GM18907 (cell line): ENCODE results near the gene G3BP2.
"Not testable (repeated sequence)": the region's sequence is repeated elsewhere in the genome, so short reads cannot be mapped to it uniquely, and the experiment has no call there.

Experiments used
- ATAC-seq: cut with Tn5 transposase; IDR thresholded peaks from one replicate; pipeline ENCODE4 v1.9.1; 2021; ENCODE audit warnings: mild to moderate bottlenecking, moderate library complexity; ENCODE audit not compliant: unreplicated experiment

Gene G3BP2

DNA sequence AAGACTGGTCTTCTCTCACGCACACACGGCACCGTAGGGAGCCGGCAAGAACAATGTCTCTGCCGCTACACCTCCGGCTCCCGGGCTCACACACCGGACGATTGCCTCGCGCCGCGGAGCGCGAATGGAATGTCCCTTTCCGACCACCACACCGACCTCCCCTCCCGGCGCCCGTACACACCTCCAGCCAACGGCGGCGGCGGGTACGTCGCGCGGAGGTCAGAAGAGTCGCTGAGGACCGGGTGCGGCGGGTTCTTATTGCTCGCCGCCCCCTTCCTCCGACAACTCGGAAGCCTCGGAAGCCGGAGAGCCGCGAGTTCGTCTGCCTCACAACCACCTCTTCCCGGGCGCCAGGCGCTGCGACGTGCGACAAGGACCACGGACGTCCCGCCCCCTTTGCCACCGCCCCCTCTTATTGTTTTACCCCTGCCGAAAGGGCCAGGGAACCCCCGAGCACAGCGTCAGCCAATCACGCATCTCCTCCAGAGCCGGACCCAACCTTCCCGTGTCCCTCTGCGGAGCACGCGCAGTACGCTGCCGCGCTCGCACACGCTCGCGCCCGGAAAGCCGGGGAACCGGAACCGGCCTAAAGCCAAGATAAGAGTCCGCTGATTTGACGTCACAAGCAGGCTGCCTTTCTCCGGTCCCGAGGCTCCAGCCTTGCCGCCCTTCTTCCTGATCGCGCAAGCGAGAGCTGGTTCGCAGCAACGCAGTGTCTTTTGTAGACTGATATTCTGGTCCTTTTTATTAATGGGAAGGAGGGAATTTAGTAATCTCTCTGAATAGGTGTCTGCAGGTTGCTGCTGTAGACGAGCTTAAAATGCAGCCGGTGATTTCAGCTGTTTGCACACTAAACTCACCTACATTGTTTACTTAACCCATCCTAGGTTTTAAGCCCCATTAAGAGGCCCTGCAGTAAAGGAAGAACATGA, at the start of gene G3BP2:
Gene G3BP2 (minus strand): TSS at position 385 of the 932 bp plus-strand sequence. CDS start 11,386 bp downstream, outside the sequence.
- ATAC-seq, result peak; percentile 92

DNA sequence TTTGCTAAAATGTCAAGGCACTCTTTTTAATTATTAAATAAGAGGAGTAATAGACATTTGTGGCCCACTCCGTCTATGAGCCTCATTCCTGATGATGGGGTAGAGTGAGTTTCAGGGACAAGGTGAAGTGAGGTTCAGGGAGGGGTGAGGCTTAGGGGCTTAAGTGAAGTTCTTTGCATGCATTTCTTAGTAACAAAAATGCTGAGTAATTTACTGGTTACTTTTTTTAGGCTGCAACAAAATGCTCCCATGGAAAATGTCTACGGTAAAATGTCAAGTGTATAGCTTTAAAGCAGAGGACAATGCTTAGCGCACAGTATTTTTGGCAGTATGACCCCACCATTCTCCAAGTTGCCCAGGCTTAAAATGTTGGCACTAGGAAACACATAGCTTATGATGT, 49.2 kb upstream of the G3BP2 start:
- ATAC-seq, result no peak

DNA sequence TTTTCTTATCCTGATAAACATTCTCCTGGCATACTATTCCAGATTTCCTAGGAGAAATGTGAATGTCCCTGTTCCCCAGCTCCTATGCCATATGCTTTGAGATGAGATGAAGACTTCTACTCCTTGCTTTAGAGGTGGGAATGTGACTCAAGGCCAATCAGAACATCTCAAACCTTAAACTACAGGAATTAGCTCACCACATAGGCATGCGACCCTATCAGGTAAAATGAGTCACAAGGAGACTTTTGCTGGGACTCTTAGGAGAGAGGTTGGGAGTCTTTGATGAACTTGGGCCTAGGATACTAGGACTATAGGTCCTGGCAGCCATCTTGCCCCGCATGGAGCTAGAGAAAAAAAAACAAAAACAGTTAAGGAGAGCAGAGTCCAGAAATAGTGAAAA, 45.3 kb upstream of the G3BP2 start:
- no peak for ATAC-seq

DNA sequence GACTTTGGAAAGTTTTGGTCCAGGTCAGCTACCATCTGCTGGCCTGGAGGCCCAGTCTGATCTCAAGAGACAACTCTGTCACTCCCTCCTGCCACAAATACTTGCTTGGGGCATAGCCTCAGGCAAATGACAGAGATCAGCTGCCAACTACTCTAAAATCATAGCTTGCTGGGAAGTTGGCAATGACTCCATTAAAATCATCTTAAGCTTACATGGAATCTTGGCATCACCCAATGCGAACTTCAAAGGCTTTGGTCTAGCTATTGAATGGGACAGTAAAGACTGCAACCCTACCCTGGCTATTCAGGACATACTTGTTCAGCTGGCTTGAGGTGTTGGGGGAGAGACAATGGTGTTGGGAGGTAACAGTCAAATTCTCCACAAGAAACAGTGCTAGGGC, 44.2 kb upstream of the G3BP2 start:
- no peak for ATAC-seq

DNA sequence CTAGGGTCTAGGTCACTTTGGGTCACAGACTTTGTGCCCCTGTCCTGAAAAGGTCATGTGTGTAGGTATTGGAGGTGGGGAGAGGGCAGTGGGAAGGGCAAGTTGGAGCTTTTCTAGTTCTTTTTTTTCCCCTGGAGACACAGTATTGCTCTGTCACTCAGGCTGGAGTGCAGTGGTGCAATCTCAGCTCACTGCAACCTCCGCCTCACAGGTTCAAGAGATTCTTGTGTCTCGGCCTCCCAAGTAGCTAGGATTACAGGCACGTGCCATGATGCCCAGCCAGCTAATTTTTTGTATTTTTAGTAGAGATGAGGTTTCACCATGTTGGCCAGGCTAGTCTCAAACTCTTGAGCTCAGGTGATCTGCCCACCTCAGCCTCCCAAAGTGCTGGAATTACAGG, 42.8 kb upstream of the G3BP2 start:
- ATAC-seq, result not testable (repeated sequence)

DNA sequence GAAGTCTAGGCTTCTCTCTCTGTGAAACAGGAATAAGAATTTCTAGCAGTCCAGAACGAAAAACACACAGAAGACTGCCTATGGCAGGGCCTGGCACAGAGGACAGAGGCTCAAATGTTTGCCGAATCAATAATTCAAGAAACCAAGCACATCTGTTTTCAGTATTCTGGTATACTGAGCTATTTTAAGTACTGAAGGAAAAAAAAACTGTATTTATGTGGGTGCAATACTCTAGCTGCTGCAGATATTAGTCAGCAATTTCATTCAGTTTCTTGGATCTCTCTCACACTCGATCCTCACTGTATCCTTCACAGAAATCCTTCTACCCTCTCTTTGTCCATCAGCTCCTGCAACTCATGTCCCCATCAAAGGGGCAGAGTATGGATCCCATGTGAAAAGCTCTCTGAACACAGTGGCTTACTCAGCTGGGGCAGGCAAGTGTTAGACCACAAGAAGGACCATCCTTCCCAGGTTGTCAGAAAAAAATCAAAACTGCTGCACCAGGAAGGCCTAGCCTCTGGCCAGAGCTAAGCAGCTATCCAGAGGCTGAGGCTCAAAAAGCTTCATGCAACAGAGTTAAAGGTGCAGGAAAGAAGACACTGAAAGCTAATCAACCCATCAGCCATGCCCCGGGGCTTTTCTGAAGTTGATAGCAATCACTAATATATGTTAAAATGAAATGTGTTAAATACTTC, 42.0 kb upstream of the G3BP2 start:
- ATAC-seq, result no peak

DNA sequence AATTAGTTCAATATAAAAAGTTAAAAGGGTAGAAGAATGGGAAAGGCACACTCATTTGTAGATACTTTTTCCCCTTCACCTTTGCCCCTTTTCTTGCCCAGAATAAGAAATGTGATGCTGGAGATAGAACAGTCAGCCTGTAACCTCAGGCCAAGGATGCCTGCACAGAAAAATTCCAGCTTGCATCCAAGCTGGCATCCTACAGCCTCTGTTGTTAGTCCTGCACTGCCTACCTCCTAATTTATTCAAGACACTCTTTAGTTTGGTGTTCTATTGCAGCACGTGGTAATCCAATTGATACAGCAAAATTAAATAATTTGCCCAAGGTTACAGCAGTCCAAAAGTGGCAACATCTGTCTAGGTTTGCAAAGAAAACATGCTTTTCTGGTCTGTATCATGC, 41.5 kb upstream of the G3BP2 start:
- no peak for ATAC-seq

DNA sequence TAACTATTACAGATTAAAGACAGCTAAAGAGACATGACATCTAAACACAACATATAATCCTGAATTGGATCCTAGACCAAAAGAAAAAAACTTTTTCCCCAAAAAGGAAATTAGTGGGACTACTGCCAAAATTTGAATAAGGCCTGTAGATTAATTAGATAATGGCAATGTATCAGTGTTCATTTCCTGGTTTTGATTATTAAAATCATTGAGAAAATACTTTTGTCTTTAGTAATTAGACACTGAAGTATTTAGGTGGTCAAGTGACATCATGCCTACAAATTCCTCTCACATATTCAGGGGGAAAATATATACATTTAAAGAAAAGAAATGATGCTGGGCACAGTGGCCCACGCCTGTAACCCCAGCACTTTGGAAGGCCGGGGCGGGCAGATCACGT, 40.8 kb upstream of the G3BP2 start:
- ATAC-seq, result no peak

DNA sequence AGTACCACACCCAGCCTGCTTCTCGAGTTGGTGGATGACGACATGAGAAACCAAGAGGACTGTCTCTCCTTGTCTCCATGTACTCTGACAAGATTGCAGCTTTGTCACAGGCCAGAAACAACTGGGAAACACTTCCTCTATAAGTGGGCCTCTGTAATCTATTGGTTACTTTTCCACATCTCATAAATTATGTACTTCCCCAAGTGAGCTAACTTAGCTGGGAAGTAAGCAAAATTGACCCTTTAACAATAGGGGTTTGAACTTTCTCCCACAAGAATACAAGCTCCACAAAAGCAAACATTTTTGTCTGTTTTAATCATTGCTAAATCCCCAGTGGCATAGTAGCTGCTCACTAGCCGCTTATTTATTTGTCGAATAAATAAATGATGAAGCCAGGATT, 37.0 kb upstream of the G3BP2 start:
- ATAC-seq, result no peak

DNA sequence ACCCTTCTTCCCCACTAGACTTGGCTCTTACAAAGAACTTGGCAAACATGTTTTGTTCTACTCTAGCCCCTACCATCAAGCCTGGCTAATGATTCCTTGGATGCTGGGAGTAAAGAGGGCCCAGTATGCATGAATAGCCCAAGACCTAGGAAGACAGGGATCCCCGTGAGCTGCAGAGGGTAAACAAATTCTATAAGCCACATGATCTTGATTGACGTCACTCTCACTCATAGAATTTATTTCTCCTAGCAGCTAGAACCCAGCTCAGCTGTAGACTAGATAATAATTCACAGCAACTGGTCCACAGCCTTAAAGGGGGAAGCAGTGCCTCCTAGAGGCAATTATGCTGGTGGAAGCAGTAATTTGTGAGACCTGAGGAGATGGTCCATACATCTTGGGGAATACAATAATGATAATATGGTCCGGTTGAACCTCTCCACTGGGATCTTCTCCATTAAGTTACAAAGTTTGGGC, 35.0 kb upstream of the G3BP2 start:
- ATAC-seq, result peak; percentile 70

DNA sequence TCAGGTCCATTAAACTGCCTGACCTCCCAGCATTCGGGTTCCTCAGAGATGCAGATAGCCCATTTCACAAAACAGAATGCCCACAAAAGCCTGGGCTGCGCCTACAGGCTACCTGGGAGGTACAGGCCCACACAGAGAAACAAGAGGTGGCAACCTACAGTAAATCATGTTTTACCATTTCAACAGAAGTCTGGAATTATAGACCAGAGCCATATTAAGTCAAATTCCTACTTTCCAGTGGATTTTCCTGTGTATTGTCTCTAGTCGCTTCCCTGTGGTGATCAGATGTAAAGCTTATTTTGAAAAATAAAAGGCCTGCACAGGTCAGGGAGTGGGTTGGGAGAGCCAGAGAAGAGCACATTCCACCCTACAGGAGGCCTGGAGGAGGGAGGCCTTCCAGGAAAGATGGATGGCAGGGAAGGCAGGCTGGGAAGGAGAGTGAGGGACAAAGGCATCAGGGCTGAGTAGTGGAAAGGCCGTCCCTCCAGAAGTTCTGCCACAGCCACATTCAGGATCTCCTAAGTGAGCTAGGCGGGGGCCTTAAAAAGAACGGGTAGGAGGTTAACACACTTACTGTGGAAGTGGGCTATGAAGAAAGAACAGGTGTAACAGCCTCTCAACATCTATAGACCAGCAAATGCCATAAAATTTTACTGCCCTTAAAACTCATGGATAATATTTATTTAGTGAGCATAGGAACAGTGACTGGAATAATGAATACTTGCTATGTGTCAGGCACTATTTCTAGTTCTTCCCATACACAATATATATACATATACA, 32.2 kb upstream of the G3BP2 start:
- no peak for ATAC-seq

DNA sequence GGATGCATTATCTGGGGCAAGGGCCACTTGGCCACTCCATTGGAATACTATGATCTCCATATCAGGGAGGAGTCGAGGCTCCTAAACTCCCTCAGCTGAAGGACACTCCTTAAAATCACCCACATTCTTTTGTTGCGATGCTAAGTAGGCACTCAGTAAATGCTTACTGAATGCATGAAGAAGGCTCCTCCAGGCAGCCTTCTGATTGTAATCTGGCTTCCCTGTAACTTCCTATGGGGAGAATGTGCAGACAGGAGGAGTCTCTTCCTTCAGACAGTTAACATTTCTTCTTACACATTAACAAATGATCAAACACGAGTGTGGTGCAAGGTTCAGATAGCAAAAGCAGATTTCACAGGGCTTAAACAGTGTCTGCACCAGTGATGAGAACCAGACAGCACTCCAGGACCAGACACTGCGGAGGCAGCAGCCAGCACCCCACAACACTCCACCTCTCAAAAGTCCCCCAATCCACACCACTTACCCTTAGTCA, 29.8 kb upstream of the G3BP2 start:
- no peak for ATAC-seq

DNA sequence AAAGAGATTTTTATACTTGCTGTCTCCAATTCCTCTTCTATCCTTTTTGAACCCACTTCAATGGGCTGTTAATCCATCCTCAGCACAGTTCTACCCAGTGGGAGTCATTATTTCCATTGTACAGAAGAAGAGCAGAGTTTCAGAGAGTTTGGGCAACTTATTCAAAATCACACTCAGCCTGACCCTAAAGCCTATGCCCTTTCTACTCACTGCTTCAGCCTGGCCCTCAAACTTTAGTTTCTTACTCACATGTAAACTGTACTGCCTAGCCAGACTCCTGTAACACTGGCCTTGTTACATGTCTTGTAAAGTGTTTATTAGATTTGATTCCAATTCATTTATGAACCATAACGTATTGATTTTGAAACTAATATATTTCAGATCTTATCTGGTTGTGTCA, 26.1 kb upstream of the G3BP2 start:
- ATAC-seq, result no peak

DNA sequence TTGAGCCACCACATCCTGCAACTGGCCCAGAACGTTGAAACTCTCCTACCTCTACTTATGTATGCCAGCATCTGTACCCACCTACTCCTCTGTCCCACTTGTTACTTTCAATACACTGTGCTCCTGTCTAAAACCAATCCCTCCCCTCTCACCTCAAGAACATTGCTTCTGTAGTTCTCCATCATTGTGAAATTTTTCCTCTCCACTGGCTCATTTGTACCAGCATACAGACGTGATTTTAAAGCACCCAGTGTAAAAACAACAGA, 25.7 kb upstream of the G3BP2 start:
- ATAC-seq, result peak; percentile 50

DNA sequence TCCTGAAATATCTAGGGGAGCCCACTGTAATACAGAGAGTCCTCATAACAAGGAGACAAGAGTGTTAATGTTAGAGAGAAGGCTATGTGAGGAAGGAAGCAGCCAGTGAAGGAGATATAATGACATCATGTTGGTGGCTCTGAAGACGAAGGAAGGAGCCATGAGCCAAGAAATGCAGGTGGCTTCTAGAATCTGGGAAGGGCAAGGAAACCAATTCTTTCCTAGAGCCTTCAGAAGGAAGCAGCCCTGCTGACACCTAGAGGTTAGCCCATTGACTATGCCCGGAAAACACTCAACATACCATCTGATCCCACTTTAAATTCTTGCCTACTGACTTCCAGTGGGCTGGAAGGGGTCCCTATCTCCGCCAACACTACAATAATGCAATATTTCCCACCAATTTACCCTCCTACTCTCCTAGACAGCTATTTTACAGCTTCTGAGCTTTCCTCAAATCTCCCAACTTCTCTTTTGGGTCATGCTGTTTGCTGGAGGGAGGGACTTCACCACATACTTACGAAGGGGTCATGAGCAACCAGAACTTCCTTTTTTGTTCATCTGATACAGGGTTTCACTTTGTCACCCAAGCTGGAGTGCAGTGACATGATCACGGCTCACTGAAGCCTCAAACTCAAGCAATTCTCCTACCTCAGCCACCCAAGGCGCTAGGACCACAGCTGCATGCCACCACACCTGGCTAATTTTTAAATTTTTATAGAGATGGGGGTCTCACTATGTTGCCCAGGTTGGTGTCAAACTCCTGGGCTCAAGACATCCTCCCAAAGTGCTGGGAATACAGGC, 25.2 kb upstream of the G3BP2 start:
- ATAC-seq, result peak; percentile 97

DNA sequence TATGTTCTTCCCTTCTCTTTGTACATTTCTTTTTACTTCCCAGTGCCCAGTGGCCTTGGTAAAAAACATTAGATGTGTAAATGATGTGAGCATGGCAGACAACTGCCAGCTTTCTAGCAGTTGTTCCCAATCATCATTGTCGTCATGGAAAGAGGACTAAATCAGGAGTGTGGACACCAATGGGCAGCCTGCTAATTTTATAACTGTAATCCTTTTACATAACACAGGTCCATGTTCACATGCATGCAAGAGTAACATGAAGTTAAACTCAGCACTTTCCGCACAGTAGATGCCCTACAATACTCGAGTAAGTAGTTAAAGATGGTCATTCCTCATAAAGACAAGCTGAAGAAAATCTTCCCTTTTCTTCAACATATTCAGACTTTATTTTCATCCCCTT, 23.4 kb upstream of the G3BP2 start:
- no peak for ATAC-seq

DNA sequence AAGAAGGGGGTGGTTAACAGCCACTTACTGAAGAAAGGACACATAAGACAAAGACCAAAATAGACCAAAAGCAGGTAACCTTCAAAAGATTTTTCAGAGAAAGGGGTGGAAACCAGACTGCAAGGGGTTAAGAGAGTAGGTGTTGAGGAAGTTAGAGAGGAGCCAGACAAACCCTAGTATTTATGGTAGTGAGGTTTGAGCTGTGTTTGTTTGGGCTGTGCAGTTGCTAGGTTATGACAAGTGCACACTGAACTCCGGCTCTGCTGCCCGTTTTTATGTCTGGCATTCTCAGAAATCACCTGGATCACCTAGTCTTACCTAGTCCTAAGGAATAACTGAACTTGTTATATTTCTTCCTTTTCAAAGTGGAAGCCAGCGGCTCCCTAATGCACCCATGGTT, 22.9 kb upstream of the G3BP2 start:
- ATAC-seq, result no peak

DNA sequence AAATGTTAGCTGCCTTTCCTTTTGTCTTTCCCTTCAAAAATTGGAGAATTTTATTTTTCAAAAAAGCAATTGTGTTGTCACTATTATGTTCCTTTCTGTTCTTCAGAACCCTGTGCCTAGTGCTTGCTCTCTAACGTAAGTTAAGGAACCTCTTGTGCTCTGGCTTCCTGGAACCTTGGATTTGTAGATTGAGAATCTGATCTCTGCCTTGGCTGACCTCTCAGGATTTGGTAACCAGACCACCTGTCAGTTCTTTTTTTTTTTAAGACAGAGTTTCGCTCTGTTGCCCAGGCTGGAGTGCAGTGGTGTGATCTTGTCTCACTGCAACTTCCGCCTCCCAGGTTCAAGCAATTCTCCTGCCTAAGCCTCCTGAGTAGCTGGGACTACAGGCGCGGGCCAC, 18.9 kb upstream of the G3BP2 start:
- not testable (repeated sequence) for ATAC-seq

DNA sequence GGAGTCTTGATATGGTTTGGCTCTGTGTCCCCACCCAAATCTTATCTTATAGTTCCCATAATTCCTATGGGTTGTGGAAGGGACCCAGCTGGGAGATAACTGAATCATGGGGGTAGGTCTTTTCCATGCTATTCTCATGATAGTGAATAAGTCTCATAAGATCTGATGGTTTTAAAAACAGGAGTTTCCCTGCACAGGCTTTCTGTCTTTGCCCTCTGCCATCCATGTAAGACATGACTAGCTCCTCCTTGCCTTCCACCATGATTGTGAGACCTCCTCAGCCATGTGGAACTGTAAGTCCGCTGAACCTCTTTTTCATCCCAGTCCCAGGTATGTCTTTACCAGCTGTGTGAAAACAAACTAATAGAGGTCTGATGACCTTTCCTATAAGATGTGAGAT, 13.9 kb upstream of the G3BP2 start:
- ATAC-seq, result not testable (repeated sequence)

DNA sequence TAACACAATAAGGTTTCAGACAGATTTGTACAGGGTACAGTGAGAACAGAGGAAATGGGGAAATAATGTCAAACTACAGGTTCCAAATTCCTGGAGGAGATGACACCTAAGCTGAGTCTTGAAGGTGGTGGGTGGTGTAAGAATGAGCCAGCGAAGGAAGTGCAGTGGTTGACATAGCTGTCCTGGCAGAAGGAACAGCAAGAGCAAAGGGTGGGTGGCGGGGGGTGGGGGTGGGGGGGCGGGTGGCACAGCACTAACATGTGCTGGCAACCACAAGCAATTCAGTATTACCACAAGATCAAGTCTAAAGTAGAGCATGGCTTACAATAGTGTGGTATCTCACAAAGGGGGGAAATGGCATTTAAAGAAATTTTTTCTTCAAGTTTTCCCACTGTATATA, 13.1 kb upstream of the G3BP2 start:
- ATAC-seq, result no peak
